OCI-M2 (cell line): ENCODE data around the gene CCDC80.
"Not testable (repeated sequence)": the region's sequence is repeated elsewhere in the genome, so short reads cannot be mapped to it uniquely, and the experiment has no call there.

Experiments
- DNase-seq: peaks from one replicate; lab custom pipeline; 2025; ENCODE audit not compliant: unreplicated experiment; lab: John Stamatoyannopoulos, UW

Gene CCDC80

DNA sequence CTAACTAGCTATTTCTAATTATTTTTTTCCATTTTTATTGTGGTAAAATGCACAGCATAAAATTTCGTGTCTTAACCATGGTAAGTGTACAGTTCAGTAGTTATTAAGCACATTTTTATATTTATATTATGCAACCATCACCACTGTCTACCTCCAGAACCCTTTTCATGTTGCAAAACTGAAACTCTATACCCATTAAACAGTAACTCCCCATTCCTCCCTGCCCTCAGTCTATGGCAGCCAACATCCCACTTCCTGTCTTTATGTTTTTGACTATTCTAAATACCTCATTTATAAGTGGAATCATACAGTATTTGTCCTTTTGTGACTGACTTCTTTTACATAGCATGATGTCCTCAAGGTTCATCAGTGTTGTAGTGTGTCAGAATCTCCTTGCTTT, 53.6 kb downstream of the CCDC80 start:
- DNase-seq = no peak

DNA sequence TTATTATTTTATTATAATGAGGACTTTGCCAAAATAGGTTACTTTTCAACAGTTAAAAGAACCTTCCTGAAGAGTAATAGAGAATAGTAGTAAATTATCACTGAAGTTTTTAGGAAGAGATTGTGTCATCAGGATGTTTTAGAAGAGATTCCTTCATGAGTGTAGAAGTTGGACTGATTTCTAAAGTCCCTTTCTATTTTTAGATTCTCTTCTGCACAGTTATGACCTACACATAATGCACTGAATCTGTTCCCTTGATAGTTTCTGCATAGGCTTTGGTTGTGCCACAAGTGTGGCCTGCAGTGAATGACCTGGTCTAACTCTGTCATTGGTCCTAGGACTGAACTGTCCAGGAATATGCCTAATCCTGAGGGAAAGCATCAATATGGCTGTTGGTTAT, 55.2 kb downstream of the CCDC80 start:
- DNase-seq = no peak

DNA sequence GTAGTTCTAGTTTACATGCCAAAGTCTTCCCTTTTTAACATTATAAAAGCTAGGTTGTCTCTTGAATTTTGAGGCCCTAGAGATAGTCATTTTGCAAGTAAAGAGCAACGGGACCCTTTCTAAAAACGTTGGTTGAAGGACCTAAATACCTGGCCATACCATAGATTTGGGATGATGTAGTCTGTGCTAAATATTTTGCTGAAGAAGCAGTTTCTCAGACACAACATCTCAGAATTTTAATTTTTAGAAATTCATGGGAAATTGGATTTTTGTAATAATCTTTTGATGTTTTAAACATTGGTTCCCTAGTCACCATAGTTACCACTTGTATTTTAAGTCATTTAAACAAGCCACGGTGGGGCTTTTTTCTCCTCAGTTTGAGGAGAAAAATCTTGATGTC, 57.8 kb downstream of the CCDC80 start:
- no peak for DNase-seq

DNA sequence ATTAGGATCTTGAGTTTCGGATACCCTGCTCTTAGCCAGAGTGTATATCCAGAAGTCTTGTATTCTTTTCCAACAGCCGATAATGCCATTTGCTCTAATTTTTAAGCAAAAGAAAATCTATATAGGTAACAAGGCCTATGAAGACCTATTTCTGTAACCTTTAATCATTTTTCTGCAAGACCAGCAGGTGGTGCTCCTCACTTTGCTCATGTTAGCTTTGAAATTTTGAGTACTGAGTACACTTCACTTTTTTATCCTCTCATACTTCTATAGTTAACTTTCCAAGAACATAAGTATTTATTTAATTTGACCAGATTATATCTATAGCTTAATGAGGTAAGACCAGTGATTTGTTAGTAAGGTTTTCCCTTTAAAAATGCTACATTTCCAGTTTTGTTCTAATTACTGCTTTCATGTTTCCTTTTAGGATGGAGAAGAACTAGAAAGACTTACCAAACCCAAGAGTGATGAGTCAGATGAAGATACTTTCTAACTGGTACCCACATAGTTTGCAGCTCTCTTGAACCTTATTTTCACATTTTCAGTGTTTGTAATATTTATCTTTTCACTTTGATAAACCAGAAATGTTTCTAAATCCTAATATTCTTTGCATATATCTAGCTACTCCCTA, 58.6 kb downstream of the CCDC80 start:
- DNase-seq = no peak

DNA sequence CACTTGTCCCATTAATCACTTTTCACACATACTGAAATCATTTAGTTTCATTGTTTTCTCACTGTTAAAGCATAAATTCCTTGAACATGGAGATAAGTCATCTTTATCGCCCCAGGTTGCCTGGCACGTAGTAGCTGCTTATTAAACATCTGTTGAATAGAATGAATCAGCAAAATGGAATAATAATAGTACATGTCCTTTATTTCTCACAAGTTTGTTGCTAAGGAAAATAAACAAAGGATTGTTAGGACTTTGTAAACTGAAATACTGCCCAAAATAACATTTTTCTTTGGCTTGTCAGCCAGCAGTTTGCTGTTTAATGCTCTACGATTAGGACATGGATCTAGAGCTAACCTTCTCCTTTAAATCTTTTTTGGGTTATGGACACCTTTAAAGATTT, 61.2 kb downstream of the CCDC80 start:
- no peak for DNase-seq

DNA sequence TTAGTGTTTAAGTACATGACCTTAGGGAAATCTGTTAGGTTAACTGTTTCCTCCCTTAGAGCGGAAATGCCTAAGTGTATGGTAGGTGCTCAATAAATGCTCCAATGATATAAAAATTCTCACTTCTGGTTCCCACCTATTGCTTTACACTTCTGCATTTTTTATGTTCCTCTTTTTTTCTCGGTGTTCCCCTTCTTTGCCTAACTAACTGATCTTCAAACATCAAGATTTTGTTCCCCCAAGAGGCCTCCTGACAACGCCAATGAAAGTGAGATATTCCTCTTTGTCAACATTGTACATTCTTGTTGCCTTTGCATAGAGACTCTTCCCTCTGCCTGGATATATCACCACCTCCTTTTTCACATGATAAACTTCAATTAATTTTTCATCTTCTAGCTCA, 61.7 kb downstream of the CCDC80 start:
- DNase-seq = no peak

DNA sequence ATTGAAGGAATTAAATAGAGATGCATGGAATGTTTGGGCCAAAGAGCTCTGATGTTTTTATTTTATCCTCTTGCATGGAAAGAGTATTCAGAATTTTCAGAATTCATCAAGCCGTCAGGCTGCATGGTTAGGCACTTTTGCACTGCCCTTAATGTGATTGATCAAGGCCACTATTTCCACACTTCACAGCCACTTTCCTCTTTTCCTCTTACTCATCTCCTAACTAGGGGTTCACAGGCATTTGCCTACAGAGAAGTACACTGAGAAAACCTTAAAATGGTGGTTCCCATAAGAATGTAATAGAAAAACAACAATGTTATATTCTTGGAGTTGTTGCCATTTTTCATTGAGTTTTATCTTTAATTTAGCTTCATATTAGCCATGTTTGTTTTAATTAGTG, 68.2 kb downstream of the CCDC80 start:
- DNase-seq = no peak

DNA sequence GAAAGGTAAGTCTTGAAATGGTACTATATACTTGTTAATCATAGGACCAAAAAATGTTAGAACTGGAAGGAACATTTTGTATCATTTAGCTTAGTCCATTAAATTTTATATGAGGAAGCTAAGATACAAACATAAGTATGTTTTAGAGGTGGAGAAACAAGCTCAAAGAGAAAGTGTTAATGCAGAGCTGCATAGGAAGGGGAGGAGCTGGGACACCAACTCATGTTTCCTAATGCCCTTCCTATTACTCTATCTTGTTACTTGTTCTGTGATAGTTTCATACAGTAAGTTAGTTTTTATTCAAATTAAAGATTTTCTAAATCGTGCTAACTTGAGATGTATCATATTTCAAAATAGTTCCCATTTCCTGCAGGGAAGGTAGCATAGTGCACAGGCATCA, 71.7 kb downstream of the CCDC80 start:
- DNase-seq = no peak

DNA sequence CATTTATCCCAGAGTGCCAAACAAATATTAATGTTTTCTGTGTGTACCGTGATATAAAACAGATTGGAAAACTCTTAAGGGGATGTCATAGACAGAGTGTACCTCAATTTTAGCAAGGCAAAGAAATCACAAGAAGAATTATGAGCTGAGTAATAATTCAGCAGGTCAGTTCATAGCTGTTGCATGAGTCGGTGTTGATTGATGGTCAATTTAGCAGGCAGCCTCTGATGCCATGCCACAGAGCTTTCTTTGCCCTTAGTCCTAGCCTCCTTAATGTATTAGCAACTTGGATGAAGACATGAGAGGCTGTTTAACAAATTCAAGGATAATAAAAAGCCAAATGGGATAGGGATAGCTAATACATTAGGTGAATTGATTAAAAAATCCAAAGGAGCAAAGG, 72.3 kb downstream of the CCDC80 start:
- DNase-seq = no peak

DNA sequence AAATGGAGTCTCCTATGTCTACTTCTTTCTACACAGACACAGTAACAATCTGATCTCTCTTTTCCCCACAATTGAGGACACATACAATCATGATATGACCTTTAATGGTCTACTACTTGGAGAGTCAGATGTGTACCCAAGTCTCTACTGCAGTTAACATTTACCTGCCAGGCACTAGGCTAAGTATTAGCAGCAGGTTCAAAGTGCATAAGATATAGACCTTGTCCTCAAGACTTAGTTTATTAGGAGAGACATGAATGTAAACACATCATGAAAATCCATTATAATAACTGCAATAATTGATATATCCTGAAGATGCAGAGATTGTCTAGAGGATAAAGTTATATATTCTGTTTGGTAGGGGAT, 76.0 kb downstream of the CCDC80 start:
- DNase-seq = no peak

DNA sequence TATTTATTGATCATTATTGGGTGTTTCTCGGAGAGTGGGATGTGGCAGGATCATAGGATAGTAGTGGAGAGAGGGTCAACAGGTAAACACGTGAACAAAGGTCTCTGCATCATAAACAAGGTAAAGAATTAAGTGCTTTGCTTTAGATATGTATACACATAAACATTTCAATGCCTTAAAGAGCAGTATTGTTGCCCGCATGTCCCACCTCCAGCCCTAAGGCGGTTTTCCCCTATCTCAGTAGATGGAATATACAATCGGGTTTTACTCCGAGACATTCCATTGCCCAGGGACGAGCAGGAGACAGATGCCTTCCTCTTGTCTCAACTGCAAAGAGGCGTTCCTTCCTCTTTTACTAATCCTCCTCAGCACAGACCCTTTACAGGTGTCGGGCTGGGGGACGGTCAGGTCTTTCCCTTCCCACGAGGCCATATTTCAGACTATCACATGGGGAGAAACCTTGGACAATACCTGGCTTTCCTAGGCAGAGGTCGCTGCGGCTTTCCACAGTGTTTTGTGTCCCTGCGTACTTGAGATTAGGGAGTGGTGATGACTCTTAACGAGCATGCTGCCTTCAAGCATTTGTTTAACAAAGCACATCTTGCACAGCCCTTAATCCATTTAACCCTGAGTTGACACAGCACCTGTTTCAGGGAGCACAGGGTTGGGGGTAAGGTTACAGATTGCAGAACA, 76.5 kb downstream of the CCDC80 start:
- not testable (repeated sequence) for DNase-seq

DNA sequence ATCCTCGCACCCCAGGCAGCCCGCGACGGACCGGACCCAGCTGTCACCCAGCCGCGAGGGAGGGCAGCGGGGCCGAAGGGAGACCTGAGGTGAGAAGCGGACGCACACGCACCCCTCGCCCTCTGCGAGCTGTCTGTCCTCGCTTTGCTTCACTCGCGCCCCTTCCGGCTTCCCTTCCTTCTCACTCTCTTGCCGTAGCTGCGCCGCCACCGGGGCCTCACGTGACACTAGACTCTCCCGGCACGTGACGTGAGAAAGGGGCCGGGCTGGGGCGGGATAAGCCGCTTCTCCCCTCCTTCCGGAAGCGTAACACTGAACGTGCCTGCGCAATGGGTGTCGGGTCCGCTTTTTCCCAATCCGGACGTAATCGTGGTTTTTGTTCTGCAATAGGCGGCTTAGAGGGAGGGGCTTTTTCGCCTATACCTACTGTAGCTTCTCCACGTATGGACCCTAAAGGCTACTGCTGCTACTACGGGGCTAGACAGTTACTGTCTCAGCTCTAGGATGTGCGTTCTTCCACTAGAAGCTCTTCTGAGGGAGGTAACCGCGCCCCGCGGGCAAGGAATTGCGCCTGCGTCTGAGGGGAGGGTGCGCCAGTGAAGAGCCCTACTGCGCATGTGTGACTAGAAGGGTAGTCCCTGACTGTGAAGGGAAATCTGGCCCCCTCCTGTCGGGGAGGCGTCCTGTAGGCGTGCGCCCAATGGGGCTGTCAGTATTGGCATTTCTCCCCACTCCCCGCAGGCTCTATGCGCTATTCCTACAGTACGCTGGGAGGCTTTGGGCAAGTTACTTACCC, 79.0 kb downstream of the CCDC80 start, which contains the start of the genes ATG3 and SLC35A5:
Gene ATG3, minus strand, starts transcription at position 229 of the 796 bp plus-strand sequence. CDS start 434 bp downstream, outside the sequence.
Gene SLC35A5, plus strand, starts transcription at position 312 of the 796 bp plus-strand sequence. CDS start 1,359 bp downstream, outside the sequence.
- peak; percentile 95 for DNase-seq

DNA sequence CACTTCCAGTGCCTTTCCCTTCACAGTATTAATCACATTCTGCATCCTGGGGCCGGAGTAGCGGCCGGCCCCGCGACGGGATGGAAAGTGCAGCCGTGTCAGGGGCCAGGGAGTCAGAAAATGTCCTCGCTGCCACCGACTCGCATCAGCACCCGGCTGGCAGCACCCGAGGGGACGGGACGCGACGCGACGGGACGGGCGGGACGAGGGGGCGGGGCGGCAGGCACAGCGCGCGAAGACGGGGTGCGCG, 79.5 kb downstream of the CCDC80 start:
- DNase-seq = no peak

DNA sequence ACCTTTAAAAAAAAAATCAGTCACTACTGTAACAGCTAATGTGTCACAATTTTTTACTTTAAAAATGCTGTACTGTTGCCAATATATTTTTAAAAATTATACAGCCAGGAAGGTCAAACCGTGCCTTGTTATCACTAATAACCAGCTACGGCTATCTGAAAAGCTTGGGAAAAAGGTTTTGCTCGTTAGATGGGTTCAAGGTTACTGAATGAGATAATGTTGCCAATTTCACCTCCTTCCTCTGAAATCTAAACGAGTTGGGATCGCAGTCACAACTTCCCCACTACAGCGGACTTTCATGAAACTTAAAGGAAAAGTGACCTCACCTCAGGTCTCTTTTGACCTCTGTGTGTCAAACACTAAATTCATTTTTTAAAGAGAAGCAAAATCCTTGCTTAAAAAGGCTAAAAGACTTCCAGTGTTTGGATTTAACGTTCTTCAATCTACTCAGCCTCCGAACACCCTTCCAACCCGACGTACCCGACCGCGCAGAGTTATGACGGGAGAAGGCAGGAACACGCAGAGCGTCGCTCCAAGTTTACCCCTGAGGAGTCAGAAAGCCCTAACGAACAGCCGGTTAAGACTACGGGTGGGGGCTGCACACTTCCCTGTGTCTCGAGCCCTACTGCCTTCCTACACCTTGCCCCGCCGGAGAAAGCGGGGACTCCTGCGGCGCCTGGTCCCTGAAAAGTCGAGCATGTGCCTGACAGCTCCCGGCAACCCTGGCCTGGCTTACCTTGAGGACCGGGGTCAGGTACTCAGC, 80.0 kb downstream of the CCDC80 start:
- DNase-seq = peak; percentile 14

DNA sequence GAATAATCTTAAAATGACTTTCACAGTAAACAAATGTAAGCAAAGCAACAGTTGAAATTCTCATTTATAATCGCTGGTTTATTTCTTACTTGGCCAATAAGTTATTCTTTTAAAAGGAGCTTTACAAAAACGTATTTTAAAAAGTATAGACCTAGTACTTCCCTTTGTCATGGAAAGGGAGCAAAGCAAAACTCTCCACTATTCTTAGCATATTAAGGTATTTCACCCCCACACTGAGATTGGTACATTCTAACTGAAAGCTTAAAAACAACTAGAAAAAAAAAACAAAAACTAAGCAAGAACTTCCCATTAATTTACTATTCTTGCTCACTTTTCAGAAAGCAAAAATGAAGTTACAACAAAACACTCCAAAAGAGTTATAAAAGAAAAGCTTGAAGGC, 80.6 kb downstream of the CCDC80 start:
- DNase-seq = no peak

DNA sequence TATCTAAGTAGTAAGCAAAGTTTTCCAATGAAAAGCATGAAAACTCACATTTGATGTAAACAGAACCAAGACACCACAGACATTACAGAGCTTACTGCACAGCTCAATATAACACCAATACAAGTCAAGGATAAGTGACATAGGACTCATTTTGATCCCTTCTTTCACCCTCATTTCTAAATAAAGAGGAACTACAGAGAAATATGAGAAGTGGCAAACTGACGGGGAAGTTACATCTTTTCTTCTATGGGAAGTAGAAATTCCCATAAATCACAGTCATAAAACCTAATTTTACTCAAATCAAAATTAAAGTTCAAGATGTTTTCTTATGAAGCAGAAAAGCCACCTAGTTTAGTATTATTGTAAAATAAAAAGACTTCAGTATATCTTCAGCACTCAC, 83.0 kb downstream of the CCDC80 start:
- DNase-seq = no peak

DNA sequence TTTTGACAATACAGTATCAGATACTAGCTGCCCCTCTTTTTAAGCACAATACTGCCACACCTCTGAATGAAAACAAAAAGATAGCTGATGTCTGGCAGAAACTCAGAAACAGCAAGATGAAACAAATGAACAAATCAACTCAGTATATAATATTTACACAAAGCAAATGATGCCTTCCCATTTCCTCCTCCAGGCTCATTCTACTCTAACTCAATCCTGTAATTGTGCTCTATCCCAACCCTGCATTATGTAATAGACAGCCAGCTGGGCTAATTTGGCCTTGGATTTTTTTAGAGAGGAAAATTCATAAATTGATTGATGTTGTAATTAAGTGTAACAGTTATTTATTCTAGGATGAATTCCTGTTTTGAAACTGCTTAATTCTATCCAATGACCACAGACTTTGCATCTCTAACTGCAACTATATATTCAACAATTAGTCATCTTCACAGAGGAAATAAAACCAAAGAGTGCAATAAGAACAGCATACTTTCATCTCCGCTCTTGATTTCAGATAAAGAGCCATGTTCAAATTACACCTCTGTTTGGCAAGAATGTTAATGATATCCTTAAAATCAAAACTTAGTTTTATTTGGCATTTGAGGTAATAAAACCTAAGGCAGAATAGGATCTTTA, 85.3 kb downstream of the CCDC80 start:
- no peak for DNase-seq

DNA sequence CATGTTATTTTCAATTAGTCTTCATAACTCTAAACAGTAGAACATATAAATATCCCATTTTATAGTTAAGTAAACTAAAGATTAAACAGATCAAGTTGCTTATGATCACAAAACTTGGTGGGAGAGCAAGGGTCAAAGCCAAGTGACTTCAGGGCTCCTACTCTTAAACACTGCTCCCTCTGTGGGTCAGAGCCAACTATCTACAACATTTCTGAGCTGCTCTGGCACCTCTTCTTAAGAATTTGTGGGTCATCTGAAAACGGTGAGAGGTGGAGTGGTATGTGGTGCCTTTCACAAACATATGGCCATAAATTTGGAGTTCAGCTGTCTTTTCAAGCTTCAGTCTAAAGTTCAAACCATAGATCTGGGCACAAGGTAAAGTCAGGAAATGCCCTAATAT, 90.1 kb downstream of the CCDC80 start:
- no peak for DNase-seq
